ENCODE results near the gene C20orf173. TPM values are rescaled to one million over a fixed set of nuclear protein-coding genes. Genes with fewer than 3 reads are reported as not detected.

Gene C20orf173
- total RNA-seq, 1 experiment from 2014 or later, result not detected

DNA sequence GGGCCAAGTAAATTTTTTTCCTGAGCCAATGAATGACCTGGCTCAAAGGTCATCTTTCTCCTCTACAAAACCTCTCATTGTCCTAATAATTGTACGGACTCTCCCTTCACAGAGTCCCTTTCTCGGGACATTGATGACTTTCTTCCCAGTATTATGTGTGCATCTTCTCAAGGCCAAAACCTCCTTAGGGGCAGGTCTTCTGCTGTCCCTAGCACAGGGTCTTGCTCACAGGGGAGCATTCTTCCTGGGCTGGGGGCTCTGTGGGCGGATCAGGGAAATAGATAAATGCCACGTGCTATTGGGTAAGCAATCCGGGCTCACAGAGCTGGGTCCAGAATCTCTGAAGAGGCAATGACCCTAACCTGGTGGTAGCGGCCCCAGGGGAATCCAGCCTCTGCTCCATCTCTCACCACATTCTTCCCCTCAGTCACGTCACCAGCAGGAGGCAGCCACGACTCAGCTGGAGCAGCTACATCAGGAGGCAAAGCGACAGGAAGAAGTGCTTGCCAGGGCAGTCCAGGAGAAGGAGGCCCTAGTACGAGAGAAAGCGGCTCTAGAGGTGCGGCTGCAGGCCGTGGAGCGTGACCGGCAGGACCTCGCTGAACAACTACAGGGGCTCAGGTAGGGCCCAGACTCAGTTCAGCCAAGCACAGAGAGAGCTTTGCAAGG is 50.5 kb downstream of the C20orf173 start:
- no TSS peak for BruUV-seq (replicated peaks)
- Histone ChIP-seq H3K9me3 (ENCODE audit: control insufficient read depth, insufficient read depth, low read depth, low read length) (no peaks in the 10 kb centered on the region), H3K27ac (ENCODE audit: low read length) (no peak overlapping the region), H3K4me3 (ENCODE audit: low read depth in 2 of 2, low read length in 2 of 2) (no peak overlapping the region), H3K36me3 (ENCODE audit: control insufficient read depth, insufficient read depth, low read length) (peaks cover 17% of the 10 kb centered on the region), H3K27me3 (ENCODE audit: control insufficient read depth, insufficient read depth, low read length) (no peaks in the 10 kb centered on the region), H3K4me1 (ENCODE audit: control insufficient read depth, insufficient read depth, low read length) (no peaks in the 10 kb centered on the region)
- ATAC-seq (peak; percentile 49), DNase-seq (ENCODE audit: low read depth, low spot score) (no peak)
- ChIA-PET CTCF (interaction anchor here (0.6 to 0.7 kb wide), 2 partner anchors 138 to 320 kb away, joined by 3 to 6 read pairs; no protein-coding TSS in a partner anchor), POLR2A (interaction anchor here (0.6 kb wide), 1 partner anchor 21 kb away, joined by 11 read pairs; no protein-coding TSS in a partner anchor)
- in situ Hi-C loops (cut with HindIII; ENCODE audit: low pct_unique_long_range_greater_than_20kb, low sequenced_read_pairs) (no loop called here), intact Hi-C loops (cut with micrococcal nuclease; ENCODE audit: unreplicated experiment) (no loop called here)
- no peak for TF ChIP-seq REST (IDR thresholded peaks at IDR 0.05; ENCODE audit: insufficient read depth in 1 of 2, low read depth in 2 of 2, low read length in 1 of 2)
- TF ChIP-seq, protein P1, sequence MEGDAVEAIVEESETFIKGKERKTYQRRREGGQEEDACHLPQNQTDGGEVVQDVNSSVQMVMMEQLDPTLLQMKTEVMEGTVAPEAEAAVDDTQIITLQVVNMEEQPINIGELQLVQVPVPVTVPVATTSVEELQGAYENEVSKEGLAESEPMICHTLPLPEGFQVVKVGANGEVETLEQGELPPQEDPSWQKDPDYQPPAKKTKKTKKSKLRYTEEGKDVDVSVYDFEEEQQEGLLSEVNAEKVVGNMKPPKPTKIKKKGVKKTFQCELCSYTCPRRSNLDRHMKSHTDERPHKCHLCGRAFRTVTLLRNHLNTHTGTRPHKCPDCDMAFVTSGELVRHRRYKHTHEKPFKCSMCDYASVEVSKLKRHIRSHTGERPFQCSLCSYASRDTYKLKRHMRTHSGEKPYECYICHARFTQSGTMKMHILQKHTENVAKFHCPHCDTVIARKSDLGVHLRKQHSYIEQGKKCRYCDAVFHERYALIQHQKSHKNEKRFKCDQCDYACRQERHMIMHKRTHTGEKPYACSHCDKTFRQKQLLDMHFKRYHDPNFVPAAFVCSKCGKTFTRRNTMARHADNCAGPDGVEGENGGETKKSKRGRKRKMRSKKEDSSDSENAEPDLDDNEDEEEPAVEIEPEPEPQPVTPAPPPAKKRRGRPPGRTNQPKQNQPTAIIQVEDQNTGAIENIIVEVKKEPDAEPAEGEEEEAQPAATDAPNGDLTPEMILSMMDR (IDR thresholded peaks at IDR 0.05), result no peak

Other genes with a start within 250 kb of the C20orf173 start
- 258 TPM for gene EIF6, start 244.9 kb downstream of the C20orf173 start, total RNA-seq (2021; ENCODE audit: unreplicated experiment)
- not detected for gene FAM83C, start 237.2 kb downstream of the C20orf173 start, total RNA-seq (2021; ENCODE audit: unreplicated experiment)
- 58.6 TPM for gene UQCC1, start 117.7 kb downstream of the C20orf173 start, total RNA-seq (2021; ENCODE audit: unreplicated experiment)
- gene GDF5, start 91.4 kb downstream of the C20orf173 start, total RNA-seq (2021; ENCODE audit: unreplicated experiment), result 0.26 TPM
- 82.5 TPM for gene CEP250, start 74.1 kb downstream of the C20orf173 start, total RNA-seq (2021; ENCODE audit: unreplicated experiment)
- gene ERGIC3, start 12.4 kb upstream of the C20orf173 start, total RNA-seq (2021; ENCODE audit: unreplicated experiment), result 265 TPM
- gene SPAG4, start 86.2 kb upstream of the C20orf173 start, total RNA-seq (2021; ENCODE audit: unreplicated experiment), result 17.6 TPM
- 217 TPM for gene CPNE1, start 135.2 kb upstream of the C20orf173 start, total RNA-seq (2021; ENCODE audit: unreplicated experiment)
- 100 TPM for gene RBM12, start 135.2 kb upstream of the C20orf173 start, total RNA-seq (2021; ENCODE audit: unreplicated experiment)
- gene NFS1, start 169.7 kb upstream of the C20orf173 start, total RNA-seq (2021; ENCODE audit: unreplicated experiment), result 44.9 TPM
- gene ROMO1, start 169.8 kb upstream of the C20orf173 start, total RNA-seq (2021; ENCODE audit: unreplicated experiment), result 319 TPM
- gene RBM39, start 212.6 kb upstream of the C20orf173 start, total RNA-seq (2021; ENCODE audit: unreplicated experiment), result 282 TPM
- 51.5 TPM for gene PHF20, start 242.4 kb upstream of the C20orf173 start, total RNA-seq (2021; ENCODE audit: unreplicated experiment)

All from Panc1 (cell line).